WI38 (cell line): ENCODE measurements around the gene FBXO40.

Experiments used
- H3K4me3 ChIP-seq: 2 replicates; pipeline ENCODE4 v1.5.1; 2011; ENCODE audit warnings: low read depth, mild to moderate bottlenecking, control low read depth, low read length
- CTCF ChIP-seq: IDR thresholded peaks from 2 replicates; pipeline ENCODE4 v1.5.1; 2012; ENCODE audit warnings: low read depth, mild to moderate bottlenecking, control low read depth, low read length

Gene FBXO40

DNA sequence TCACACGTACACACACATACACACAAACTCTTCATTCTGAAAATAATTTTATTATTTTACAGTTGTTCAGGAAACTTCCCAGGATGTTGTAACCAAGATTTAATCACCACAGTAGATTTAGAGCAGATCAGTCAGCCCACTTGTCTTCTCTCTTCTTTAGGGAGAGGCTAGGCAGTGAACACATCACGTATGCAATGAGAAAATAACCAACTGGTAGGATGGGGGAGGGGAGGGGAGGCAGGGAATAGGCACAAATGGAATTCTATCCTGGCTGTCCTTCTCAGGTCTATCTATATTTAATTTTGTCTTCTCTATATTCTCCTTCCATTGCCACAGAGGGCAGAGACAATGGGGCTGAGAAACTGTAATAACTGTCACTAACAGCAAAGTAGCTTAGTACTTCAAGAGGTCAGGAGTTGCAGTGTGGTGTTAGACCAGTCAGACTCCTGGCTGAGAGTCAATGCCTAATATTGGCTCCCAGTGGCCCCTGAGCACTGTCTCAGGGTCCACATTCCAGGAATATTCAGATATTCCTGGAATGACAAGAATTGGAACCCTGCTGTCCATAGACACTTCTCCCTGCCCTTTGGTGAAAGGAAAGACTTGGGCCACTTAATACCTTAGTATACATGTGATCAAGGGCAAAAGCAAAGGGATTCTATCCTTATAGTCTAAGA, 70.1 kb downstream of the FBXO40 start:
- H3K4me3 ChIP-seq = no peak overlapping the region
- TF ChIP-seq CTCF = no peak

DNA sequence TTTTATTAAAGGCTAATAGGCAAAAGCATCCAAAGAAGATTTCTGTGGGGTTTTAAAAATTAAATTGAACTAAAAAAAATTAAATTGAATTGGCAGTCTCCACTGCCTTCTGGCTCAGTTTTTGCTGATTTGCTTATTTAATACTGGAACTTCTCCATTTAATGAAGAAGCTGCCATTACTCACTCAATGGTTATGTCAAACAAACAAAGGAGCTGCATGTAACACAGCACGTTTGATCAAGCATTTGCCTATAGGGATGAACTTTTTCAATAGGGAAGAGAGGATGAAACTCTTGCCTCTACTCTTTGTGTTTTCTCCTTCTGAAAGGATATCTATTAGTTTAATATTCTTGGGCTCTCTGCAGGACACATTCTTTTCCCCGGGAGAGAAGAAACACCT, 72.3 kb downstream of the FBXO40 start:
- TF ChIP-seq CTCF = no peak
- no peak overlapping the region for H3K4me3 ChIP-seq

- no peak overlapping the region for H3K4me3 ChIP-seq
- no peak for TF ChIP-seq CTCF
These were observed 74.2 kb downstream of the FBXO40 start for GRCh38 chr3:121667333-121667732.

GRCh38 chr3:121670676-121671075, 77.5 kb downstream of the FBXO40 start:
- no peak overlapping the region for H3K4me3 ChIP-seq
- no peak for TF ChIP-seq CTCF

GRCh38 chr3:121677141-121677540, 84.0 kb downstream of the FBXO40 start:
- H3K4me3 ChIP-seq = no peak overlapping the region
- TF ChIP-seq CTCF = no peak
